PC-3 (cell line): ENCODE results near the gene GLI3.

Experiments
- EZH2 ChIP-seq: fragments of 300-600 bp; sonication (generic); IDR thresholded peaks from one replicate; pipeline ENCODE4 v1.6.1; 2017; ENCODE audit warnings: antibody characterized with exemption, mild to moderate bottlenecking, low read length; ENCODE audit not compliant: unreplicated experiment
- EZH2phosphoT487 ChIP-seq: fragments of 300-600 bp; sonication (generic); IDR thresholded peaks from 2 replicates; pipeline ENCODE4 v1.6.1; 2018; ENCODE audit warnings: mild to moderate bottlenecking, antibody characterized with exemption, low read length, borderline replicate concordance
- TF ChIP-seq, protein P1 (sequence below): fragments of 300-600 bp; sonication (generic); conservative IDR thresholded peaks from 2 replicates; pipeline ENCODE4 v1.5.1; 2017; ENCODE audit warnings: antibody characterized with exemption, low read depth, mild to moderate bottlenecking, low read length

DNA sequence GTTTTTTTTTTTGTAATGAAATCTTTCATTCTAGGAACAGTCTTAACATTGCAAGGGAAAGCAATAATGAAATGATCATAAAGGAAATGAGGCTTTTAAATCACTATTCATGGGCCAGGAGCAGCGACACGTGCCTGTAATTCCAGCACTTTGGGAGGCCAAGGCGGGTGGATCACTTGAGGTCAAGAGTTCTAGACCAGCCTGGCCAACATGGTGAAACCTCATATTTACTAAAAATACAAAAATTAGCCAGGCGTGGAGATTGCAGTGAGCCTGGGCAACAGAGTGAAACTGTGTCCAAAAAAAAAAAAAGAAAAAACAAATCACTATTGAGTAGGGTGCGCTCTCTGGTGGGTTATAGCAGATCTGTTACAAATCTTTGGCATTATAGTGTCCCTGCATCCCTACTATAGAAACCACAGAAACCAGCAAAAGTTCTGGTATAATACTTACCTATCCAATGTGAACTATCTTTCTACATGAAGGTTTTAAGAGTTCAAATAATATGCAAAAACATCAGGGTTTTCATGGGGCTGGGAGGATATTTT is 72.1 kb downstream of the GLI3 start:
- TF ChIP-seq, protein P1, sequence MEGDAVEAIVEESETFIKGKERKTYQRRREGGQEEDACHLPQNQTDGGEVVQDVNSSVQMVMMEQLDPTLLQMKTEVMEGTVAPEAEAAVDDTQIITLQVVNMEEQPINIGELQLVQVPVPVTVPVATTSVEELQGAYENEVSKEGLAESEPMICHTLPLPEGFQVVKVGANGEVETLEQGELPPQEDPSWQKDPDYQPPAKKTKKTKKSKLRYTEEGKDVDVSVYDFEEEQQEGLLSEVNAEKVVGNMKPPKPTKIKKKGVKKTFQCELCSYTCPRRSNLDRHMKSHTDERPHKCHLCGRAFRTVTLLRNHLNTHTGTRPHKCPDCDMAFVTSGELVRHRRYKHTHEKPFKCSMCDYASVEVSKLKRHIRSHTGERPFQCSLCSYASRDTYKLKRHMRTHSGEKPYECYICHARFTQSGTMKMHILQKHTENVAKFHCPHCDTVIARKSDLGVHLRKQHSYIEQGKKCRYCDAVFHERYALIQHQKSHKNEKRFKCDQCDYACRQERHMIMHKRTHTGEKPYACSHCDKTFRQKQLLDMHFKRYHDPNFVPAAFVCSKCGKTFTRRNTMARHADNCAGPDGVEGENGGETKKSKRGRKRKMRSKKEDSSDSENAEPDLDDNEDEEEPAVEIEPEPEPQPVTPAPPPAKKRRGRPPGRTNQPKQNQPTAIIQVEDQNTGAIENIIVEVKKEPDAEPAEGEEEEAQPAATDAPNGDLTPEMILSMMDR = no peak
- TF ChIP-seq EZH2 = no peak
- no peak for TF ChIP-seq EZH2phosphoT487
